GM23338 (cell line): ENCODE results near the gene ZC3H8. TPM values are rescaled to one million over a fixed set of nuclear protein-coding genes. Genes with fewer than 3 reads are reported as not detected.

ENCODE experiments used
- ATAC-seq: fragments of 200-7000 bp; cut with Tn5 transposase; 3 replicates; pipeline ENCODE4 v1.9.1; 2020
- DNase-seq: peaks from one replicate; pipeline ENCODE4 v3.0.0-alpha.2; 2015; ENCODE audit warnings: low spot score
- H2AFZ ChIP-seq: fragments of 200-600 bp; sonication (generic); 2 replicates; pipeline ENCODE4 v1.8.0; 2016; ENCODE audit warnings: antibody characterized with exemption, mild to moderate bottlenecking, moderate library complexity
- H3F3A ChIP-seq: fragments of 200-600 bp; sonication (generic); replicated peaks from 2 replicates; pipeline ENCODE4 v1.8.0; 2017; ENCODE audit warnings: antibody characterized with exemption, mixed run types, low read depth
- H3K27ac ChIP-seq: fragments of 200-600 bp; sonication (generic); 2 replicates; pipeline ENCODE4 v1.6.1; 2016; ENCODE audit warnings: low read depth
- H3K27me3 ChIP-seq: fragments of 200-600 bp; sonication (generic); 2 replicates; pipeline ENCODE4 v1.8.0; 2016; ENCODE audit warnings: mild to moderate bottlenecking, mixed run types, moderate library complexity; ENCODE audit not compliant: insufficient read depth
- H3K36me3 ChIP-seq: fragments of 200-600 bp; sonication (generic); 2 replicates; pipeline ENCODE4 v1.8.0; 2016; ENCODE audit warnings: mild to moderate bottlenecking; ENCODE audit not compliant: insufficient read depth
- H3K4me1 ChIP-seq: fragments of 200-600 bp; sonication (generic); 2 replicates; pipeline ENCODE4 v1.8.0; 2016; ENCODE audit warnings: mild to moderate bottlenecking, moderate library complexity; ENCODE audit not compliant: insufficient read depth
- H3K4me2 ChIP-seq: fragments of 200-600 bp; sonication (generic); 2 replicates; pipeline ENCODE4 v1.7.1; 2017; ENCODE audit warnings: mixed run types
- H3K4me3 ChIP-seq: fragments of 200-600 bp; sonication (generic); 2 replicates; pipeline ENCODE4 v1.6.1; 2016; ENCODE audit warnings: mixed run types
- H3K79me2 ChIP-seq: fragments of 200-600 bp; sonication (generic); replicated peaks from 2 replicates; pipeline ENCODE4 v1.8.0; 2017; ENCODE audit warnings: mild to moderate bottlenecking; ENCODE audit not compliant: insufficient read depth
- H3K9me2 ChIP-seq: fragments of 200-600 bp; sonication (generic); 2 replicates; pipeline ENCODE4 v1.8.0; 2017; ENCODE audit not compliant: insufficient read depth
- H4K20me1 ChIP-seq: fragments of 200-600 bp; sonication (generic); replicated peaks from 2 replicates; pipeline ENCODE4 v1.8.0; 2017; ENCODE audit warnings: mild to moderate bottlenecking; ENCODE audit not compliant: insufficient read depth
- H3K27ac Mint-ChIP-seq: 2 replicates; pipeline ENCODE4 v1.8.0; 2020; ENCODE audit warnings: inconsistent platforms, mild to moderate bottlenecking, moderate library complexity, mixed read lengths
- H3K27me3 Mint-ChIP-seq: 3 replicates; pipeline ENCODE4 v1.8.0; 2022; ENCODE audit warnings: low read depth, mild to moderate bottlenecking, moderate library complexity, mixed read lengths, inconsistent platforms; ENCODE audit not compliant: insufficient read depth, poor library complexity
- H3K36me3 Mint-ChIP-seq: 3 replicates; pipeline ENCODE4 v1.8.0; 2021; ENCODE audit warnings: low read depth, mild to moderate bottlenecking, inconsistent platforms, moderate library complexity, mixed read lengths
- H3K4me1 Mint-ChIP-seq: 3 replicates; pipeline ENCODE4 v1.8.0; 2020; ENCODE audit warnings: mild to moderate bottlenecking, inconsistent platforms, mixed read lengths
- H3K4me3 Mint-ChIP-seq: 3 replicates; pipeline ENCODE4 v1.8.0; 2021; ENCODE audit warnings: moderate library complexity, mild to moderate bottlenecking, inconsistent platforms, mixed read lengths
- H3K9me3 Mint-ChIP-seq: 3 replicates; pipeline ENCODE4 v1.8.0; 2020; ENCODE audit warnings: moderate library complexity, mild to moderate bottlenecking, inconsistent platforms, mixed read lengths
- CREB1 ChIP-seq: fragments of 250-450 bp; sonication (Bioruptor Pico); IDR thresholded peaks from 2 replicates; pipeline ENCODE4 v1.5.0; 2020; ENCODE audit warnings: low read depth, mild to moderate bottlenecking, moderate library complexity
- CTCF ChIP-seq, 2 experiments: fragments of 200-600 bp in 1 of 2; sonication (generic) in 1 of 2; conservative IDR thresholded peaks; 2 replicates each; pipeline versions ENCODE4 v1.5.1 to v1.6.1; 2016 to 2017; ENCODE audit warnings: antibody characterized with exemption in 2 of 2, low read depth in 2 of 2, mild to moderate bottlenecking in 2 of 2, moderate library complexity in 1 of 2
- ETS1 ChIP-seq: IDR thresholded peaks from 2 replicates; pipeline ENCODE4 v1.6.1; 2016; ENCODE audit warnings: antibody characterized with exemption
- EZH2 ChIP-seq: fragments of 200-600 bp; sonication (generic); IDR thresholded peaks from one replicate; pipeline ENCODE4 v1.8.0; 2017; ENCODE audit warnings: antibody characterized with exemption, mild to moderate bottlenecking, low read depth; ENCODE audit not compliant: unreplicated experiment
- EZH2phosphoT487 ChIP-seq: fragments of 200-600 bp; sonication (generic); IDR thresholded peaks from one replicate; pipeline ENCODE4 v1.8.1; 2018; ENCODE audit warnings: antibody characterized with exemption; ENCODE audit not compliant: unreplicated experiment
- JUNB ChIP-seq: IDR thresholded peaks from one replicate; pipeline ENCODE4 v1.6.1; 2016; ENCODE audit warnings: antibody characterized with exemption; ENCODE audit not compliant: unreplicated experiment
- NANOG ChIP-seq: IDR thresholded peaks from 2 replicates; pipeline ENCODE4 v1.6.1; 2016; ENCODE audit warnings: antibody characterized with exemption, borderline replicate concordance
- POLR2AphosphoS5 ChIP-seq: IDR thresholded peaks from 2 replicates; pipeline ENCODE4 v1.6.1; 2016; ENCODE audit warnings: antibody characterized with exemption, low read depth
- REST ChIP-seq: IDR thresholded peaks from one replicate; pipeline ENCODE4 v1.6.1; 2018; ENCODE audit warnings: antibody characterized with exemption; ENCODE audit not compliant: unreplicated experiment
- STAT1 ChIP-seq: IDR thresholded peaks from one replicate; pipeline ENCODE4 v1.6.1; 2016; ENCODE audit warnings: antibody characterized with exemption; ENCODE audit not compliant: unreplicated experiment
- ZNF114 ChIP-seq: fragments of 250-450 bp; sonication (Bioruptor Pico); IDR thresholded peaks from 2 replicates; pipeline ENCODE4 v1.5.0; 2020; ENCODE audit warnings: mild to moderate bottlenecking, moderate library complexity
- ZNF331 ChIP-seq: fragments of 250-450 bp; sonication (Bioruptor Pico); IDR thresholded peaks from 2 replicates; pipeline ENCODE4 v1.5.0; 2020; ENCODE audit warnings: low read depth, mild to moderate bottlenecking, moderate library complexity
- ZNF462 ChIP-seq: fragments of 250-450 bp; sonication (Bioruptor Pico); IDR thresholded peaks from 2 replicates; pipeline ENCODE4 v1.5.0; 2020; ENCODE audit warnings: mild to moderate bottlenecking, moderate library complexity
- polyA plus RNA-seq: library from polyadenylated mRNA; unstranded; fragments of >200 nt; fragmentation: Nextera tagmentation; extraction: Ambion mirVana; gene quantifications from 2 replicates; pipeline ENCODE4 v1.2.1, GENCODE V29; 2016
- total RNA-seq: library from RNA; depleted of rRNA; stranded (reverse); fragments of >200 nt; shearing (Covaris generic); gene quantifications from 2 replicates; pipeline ENCODE4 v1.2.3, GENCODE V29; 2014

ZC3H8 gene
- total and polyA plus RNA-seq, 2 experiments from 2014 or later, result 13.3 to 42.8 TPM

- Histone ChIP-seq H3K27me3 (no peaks in the 10 kb centered on the region), H3K36me3 (no peaks in the 10 kb centered on the region), H3K4me2 (no peak overlapping the region), H3K4me1 (no peaks in the 10 kb centered on the region), H3K27ac (no peak overlapping the region), H3F3A (no peaks in the 10 kb centered on the region), H3K4me3 (no peak overlapping the region), H2AFZ (no peak overlapping the region), H3K79me2 (no peaks in the 10 kb centered on the region), H3K9me2 (peaks cover 3% of the 10 kb centered on the region; the same call in 1 of the 2 replicates), H4K20me1 (no peaks in the 10 kb centered on the region)
- H3K4me3 Mint-ChIP-seq, result no peak overlapping the region
- no peak for ATAC-seq
- TF ChIP-seq CREB1, result no peak
- TF ChIP-seq ZNF331 (CRISPR knock-in tag), result no peak
- no peak for TF ChIP-seq POLR2AphosphoS5
- TF ChIP-seq STAT1, result no peak
- no peak for TF ChIP-seq EZH2phosphoT487
- TF ChIP-seq CTCF (conservative IDR thresholded peaks at IDR 0.05; ENCODE audit: low read depth in 2 of 2), result no peak
- TF ChIP-seq JUNB, result no peak
- TF ChIP-seq ZNF462 (CRISPR knock-in tag), result no peak
- no peak for TF ChIP-seq REST
- TF ChIP-seq ETS1, result no peak
- TF ChIP-seq ZNF114 (CRISPR knock-in tag), result no peak
- no peak for TF ChIP-seq EZH2
- TF ChIP-seq NANOG, result no peak
- H3K27ac Mint-ChIP-seq, result no peak overlapping the region
- DNase-seq, result no peak
- H3K36me3 Mint-ChIP-seq, result no peaks in the 10 kb centered on the region
- H3K9me3 Mint-ChIP-seq, result no peaks in the 10 kb centered on the region
- H3K27me3 Mint-ChIP-seq, result peaks cover 2% of the 10 kb centered on the region
- H3K4me1 Mint-ChIP-seq, result peaks cover 3% of the 10 kb centered on the region; the same call in 2 of the 3 replicates
Measured at GRCh38 chr2:112195950-112196349, 58.9 kb downstream of the ZC3H8 start.
